ENCODE measurements around the gene IVNS1ABP.

IVNS1ABP gene

DNA sequence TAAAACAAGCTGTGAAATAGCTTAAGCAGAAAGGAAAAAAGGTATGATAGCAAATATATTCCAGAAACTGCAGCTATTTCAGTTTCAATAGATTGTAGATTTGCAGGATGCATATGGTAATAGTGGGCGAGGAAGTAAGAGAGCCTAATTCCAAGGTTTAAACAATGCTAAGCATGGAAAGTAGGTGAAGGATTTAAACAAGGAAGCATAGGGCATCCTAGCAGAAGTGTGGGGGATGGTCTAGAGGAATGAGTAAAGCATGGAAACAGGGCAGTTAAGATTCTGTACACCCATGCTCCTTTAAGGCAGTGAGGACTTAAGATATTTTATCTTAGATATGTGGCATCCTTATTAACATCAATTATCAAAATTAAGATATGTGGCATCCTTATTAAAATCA, 2.6 kb downstream of the IVNS1ABP start:
- no peak for DNase-seq (ENCODE audit: low read depth in 1 of 2, low spot score in 1 of 2)
- TF ChIP-seq, protein P1, sequence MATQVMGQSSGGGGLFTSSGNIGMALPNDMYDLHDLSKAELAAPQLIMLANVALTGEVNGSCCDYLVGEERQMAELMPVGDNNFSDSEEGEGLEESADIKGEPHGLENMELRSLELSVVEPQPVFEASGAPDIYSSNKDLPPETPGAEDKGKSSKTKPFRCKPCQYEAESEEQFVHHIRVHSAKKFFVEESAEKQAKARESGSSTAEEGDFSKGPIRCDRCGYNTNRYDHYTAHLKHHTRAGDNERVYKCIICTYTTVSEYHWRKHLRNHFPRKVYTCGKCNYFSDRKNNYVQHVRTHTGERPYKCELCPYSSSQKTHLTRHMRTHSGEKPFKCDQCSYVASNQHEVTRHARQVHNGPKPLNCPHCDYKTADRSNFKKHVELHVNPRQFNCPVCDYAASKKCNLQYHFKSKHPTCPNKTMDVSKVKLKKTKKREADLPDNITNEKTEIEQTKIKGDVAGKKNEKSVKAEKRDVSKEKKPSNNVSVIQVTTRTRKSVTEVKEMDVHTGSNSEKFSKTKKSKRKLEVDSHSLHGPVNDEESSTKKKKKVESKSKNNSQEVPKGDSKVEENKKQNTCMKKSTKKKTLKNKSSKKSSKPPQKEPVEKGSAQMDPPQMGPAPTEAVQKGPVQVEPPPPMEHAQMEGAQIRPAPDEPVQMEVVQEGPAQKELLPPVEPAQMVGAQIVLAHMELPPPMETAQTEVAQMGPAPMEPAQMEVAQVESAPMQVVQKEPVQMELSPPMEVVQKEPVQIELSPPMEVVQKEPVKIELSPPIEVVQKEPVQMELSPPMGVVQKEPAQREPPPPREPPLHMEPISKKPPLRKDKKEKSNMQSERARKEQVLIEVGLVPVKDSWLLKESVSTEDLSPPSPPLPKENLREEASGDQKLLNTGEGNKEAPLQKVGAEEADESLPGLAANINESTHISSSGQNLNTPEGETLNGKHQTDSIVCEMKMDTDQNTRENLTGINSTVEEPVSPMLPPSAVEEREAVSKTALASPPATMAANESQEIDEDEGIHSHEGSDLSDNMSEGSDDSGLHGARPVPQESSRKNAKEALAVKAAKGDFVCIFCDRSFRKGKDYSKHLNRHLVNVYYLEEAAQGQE (IDR thresholded peaks at IDR 0.05; ENCODE audit: insufficient replicate concordance, low read depth): no peak
- TF ChIP-seq, protein P2, sequence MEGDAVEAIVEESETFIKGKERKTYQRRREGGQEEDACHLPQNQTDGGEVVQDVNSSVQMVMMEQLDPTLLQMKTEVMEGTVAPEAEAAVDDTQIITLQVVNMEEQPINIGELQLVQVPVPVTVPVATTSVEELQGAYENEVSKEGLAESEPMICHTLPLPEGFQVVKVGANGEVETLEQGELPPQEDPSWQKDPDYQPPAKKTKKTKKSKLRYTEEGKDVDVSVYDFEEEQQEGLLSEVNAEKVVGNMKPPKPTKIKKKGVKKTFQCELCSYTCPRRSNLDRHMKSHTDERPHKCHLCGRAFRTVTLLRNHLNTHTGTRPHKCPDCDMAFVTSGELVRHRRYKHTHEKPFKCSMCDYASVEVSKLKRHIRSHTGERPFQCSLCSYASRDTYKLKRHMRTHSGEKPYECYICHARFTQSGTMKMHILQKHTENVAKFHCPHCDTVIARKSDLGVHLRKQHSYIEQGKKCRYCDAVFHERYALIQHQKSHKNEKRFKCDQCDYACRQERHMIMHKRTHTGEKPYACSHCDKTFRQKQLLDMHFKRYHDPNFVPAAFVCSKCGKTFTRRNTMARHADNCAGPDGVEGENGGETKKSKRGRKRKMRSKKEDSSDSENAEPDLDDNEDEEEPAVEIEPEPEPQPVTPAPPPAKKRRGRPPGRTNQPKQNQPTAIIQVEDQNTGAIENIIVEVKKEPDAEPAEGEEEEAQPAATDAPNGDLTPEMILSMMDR (IDR thresholded peaks at IDR 0.05; ENCODE audit: insufficient read depth, low read length): no peak
- TF ChIP-seq GABPA (IDR thresholded peaks at IDR 0.05; ENCODE audit: low read depth): no peak
- TF ChIP-seq POLR2AphosphoS5 (IDR thresholded peaks at IDR 0.05; ENCODE audit: low read depth): no peak
- TF ChIP-seq SPI1 (IDR thresholded peaks at IDR 0.05; ENCODE audit: borderline replicate concordance, low read depth): no peak
- Histone ChIP-seq H3K27ac (replicated peaks) (no peak overlapping the region), H3K27me3 (ENCODE audit: insufficient read depth, poor library complexity, severe bottlenecking) (no peaks in the 10 kb centered on the region), H3K4me3 (replicated peaks; ENCODE audit: insufficient read depth, low read length) (peak overlapping the region; percentile 79)

DNA sequence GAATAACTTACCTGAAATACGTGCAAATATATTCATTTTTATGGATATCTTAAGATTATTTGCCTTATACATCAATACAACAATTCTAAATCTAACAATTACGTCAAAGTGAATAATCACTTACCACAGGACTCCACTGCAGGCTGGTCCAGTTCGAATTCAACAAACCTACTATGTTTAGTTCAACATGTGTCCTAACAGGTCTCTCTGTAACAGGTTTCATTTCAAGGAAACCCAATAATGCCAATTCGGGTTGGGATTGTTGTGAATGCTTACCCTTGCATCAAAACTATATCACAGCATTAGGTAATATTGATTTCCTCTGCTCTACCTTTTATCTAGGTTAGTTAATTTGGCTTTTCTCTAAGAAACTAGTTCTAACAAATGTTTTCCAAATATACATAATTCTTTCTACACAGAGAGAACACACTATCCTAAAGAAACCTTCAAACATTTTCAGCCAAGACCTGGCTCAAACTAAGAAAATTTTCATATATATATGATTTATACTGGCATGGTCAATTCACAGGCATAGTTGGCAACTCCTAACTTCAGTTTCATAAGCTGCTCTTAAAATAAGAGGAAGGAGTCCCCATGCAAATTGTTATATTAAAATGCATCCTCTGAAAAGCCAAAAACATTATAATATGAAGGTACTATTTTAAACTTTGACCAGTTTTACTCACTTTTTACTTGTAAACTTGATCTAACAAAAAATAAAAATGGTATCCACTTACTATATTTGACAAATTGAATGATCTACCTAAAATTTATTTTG, 4.5 kb downstream of the IVNS1ABP start:
- Histone ChIP-seq H3K4me3 (replicated peaks; ENCODE audit: insufficient read depth, low read length) (no peak overlapping the region), H3K27me3 (ENCODE audit: insufficient read depth, poor library complexity, severe bottlenecking) (no peaks in the 10 kb centered on the region), H3K27ac (replicated peaks) (no peak overlapping the region)
- no peak for DNase-seq (ENCODE audit: low read depth in 1 of 2, low spot score in 1 of 2)
- TF ChIP-seq GABPA (IDR thresholded peaks at IDR 0.05; ENCODE audit: low read depth) (no peak), POLR2AphosphoS5 (IDR thresholded peaks at IDR 0.05; ENCODE audit: low read depth) (no peak), SPI1 (IDR thresholded peaks at IDR 0.05; ENCODE audit: borderline replicate concordance, low read depth) (no peak)
- TF ChIP-seq, protein P2 (IDR thresholded peaks at IDR 0.05; ENCODE audit: insufficient read depth, low read length): no peak
- TF ChIP-seq, protein P1 (IDR thresholded peaks at IDR 0.05; ENCODE audit: insufficient replicate concordance, low read depth): no peak

DNA sequence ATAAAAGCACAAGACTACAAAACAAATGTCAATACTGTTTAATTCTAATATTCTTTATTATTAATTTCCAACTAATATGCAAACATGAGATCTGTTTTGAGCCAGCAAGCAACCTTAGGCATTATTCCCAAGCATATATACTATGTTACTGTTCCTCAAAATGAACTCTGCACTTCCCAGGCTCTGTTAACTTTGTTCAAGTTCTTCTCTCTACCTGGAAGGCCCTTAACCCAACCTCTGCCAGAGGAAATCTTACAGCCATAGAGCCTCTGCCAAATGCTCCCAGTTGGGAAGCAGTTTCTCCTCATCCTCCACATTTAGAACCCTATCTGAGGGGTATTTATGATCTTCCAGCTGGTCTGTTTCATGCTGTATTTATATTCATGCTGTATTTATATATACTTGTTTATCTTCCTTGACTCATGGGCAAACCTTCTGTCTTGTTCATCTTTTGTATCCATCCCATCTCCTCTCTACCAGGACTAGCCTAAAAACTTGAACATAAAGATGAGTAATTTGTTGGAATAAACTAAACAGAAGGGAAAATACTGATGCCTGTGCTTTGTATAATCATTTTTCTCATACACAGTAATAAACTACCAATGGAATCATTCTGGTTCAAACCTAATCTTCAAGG, 5.3 kb downstream of the IVNS1ABP start:
- TF ChIP-seq SPI1 (IDR thresholded peaks at IDR 0.05; ENCODE audit: borderline replicate concordance, low read depth) (no peak), POLR2AphosphoS5 (IDR thresholded peaks at IDR 0.05; ENCODE audit: low read depth) (no peak), GABPA (IDR thresholded peaks at IDR 0.05; ENCODE audit: low read depth) (no peak)
- TF ChIP-seq, protein P1 (IDR thresholded peaks at IDR 0.05; ENCODE audit: insufficient replicate concordance, low read depth): no peak
- TF ChIP-seq, protein P2 (IDR thresholded peaks at IDR 0.05; ENCODE audit: insufficient read depth, low read length): no peak
- no peak for DNase-seq (ENCODE audit: low read depth in 1 of 2, low spot score in 1 of 2)
- no peak overlapping the region for H3K4me3 ChIP-seq (replicated peaks; ENCODE audit: insufficient read depth, low read length)
- H3K27me3 ChIP-seq (ENCODE audit: insufficient read depth, poor library complexity, severe bottlenecking): no peaks in the 10 kb centered on the region
- no peak overlapping the region for H3K27ac ChIP-seq (replicated peaks)
